ENCODE results near the gene BANK1.

- TF ChIP-seq CTCF (IDR thresholded peaks at IDR 0.05) = no peak
- no peak for TF ChIP-seq POLR2A (IDR thresholded peaks at IDR 0.05)
- TF ChIP-seq EP300 (IDR thresholded peaks at IDR 0.05; ENCODE audit: low read depth) = no peak
- TF ChIP-seq POLR2AphosphoS5 (IDR thresholded peaks at IDR 0.05) = no peak
Observed at GRCh38 chr4:101942891-101943290, 152.4 kb downstream of the BANK1 start.

All from transverse colon (tissue), 4 donors.